Activated CD8-positive, alpha-beta memory T cell treated with anti-CD3 and anti-CD28 coated beads for 1 hour (primary cell): ENCODE data around the gene TRAK1.
A peak's percentile ranks its signal among the peaks of the same experiment; 100 is the strongest.

Experiments used
- DNase-seq, 2 donors: peaks; one replicate each; pipeline ENCODE4 v3.0.0-alpha.2; 2020; ENCODE audit warnings: low read depth in 1 of 2; ENCODE audit errors: extremely low read depth in 1 of 2

The TRAK1 gene

DNA sequence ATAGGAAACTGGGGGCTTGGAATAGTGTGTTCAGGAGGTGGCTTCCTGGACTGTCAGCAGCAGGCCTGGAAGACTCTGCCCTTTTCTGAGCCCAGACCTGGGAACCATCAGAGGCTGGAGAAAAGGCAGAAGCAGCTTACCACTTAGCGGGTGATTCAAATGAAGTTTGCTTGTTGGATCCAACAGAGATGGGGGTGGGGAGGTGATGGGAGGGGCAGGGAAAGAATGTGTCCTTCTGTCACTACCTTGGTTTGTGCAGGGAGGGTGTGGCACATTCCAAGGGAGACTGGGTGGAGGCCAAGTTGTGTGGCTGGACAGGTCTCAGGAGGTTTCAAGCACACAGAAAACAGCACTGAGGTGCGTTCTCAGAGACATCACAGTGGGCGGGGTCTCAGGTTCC, 58.8 kb downstream of the TRAK1 start:
- no peak for DNase-seq

DNA sequence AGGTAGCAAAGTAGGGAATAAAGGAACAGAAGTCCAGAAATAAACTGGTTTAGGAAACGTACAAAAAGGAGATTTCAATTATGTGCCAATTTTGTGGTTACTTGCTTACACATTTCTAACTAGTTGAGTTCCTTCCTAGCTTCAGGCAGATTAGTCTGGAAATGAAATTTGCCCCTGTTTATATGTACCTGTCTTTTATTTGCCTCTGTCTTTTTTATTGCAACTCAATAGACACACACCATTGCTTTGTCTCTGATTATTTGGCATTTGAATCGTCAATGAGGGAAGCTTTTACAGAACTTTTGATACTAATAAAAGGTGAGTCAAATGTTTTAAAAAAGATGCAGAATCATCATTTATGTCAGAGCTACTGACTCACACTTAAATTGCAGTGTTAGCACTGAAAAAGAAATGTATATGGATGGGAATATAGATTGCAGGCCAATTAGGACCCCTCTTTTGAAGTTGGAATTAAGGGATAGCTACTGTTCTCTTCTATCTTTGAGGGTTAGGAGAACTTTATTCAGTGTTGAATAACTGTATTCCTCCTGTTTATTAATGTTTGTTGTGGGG, 60.5 kb downstream of the TRAK1 start:
- DNase-seq = no peak

DNA sequence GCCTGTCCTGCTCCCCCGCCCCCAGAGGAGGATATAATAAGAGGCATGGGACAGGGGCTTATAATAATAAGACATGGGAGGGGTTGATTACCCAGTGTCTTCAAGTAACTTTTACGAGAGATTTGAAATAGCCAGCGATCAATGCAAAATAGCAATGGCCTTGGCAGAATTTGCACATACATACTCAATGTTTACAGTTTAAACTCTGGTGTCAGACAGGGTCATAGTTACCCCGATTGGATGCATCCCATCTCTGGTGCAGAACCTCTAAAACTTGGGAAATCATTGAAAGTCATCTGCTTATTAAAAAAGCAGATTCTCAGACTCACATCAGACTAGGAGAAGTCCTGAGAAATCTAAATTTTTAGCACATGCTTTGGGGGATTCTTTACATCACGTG, 61.0 kb downstream of the TRAK1 start:
- no peak for DNase-seq

DNA sequence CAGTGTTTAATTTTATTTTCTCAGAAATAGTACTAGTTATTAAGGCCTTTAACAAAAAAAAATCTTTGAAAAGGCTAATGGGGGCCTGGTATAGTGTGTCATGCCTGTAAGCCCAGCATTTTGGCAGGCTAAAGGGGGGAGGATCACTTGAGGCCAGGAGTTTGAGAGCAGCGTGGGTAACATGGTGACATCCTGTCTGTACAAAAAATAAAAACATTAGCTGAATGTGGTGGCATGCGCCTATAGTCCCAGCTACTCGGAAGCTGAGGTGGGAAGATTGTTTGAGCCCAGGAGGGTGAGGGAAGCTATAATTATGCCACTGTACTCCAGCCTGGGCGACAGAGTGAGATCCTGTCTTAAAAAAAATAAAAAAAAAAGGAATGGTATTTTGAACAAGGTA, 61.9 kb downstream of the TRAK1 start:
- no peak for DNase-seq

DNA sequence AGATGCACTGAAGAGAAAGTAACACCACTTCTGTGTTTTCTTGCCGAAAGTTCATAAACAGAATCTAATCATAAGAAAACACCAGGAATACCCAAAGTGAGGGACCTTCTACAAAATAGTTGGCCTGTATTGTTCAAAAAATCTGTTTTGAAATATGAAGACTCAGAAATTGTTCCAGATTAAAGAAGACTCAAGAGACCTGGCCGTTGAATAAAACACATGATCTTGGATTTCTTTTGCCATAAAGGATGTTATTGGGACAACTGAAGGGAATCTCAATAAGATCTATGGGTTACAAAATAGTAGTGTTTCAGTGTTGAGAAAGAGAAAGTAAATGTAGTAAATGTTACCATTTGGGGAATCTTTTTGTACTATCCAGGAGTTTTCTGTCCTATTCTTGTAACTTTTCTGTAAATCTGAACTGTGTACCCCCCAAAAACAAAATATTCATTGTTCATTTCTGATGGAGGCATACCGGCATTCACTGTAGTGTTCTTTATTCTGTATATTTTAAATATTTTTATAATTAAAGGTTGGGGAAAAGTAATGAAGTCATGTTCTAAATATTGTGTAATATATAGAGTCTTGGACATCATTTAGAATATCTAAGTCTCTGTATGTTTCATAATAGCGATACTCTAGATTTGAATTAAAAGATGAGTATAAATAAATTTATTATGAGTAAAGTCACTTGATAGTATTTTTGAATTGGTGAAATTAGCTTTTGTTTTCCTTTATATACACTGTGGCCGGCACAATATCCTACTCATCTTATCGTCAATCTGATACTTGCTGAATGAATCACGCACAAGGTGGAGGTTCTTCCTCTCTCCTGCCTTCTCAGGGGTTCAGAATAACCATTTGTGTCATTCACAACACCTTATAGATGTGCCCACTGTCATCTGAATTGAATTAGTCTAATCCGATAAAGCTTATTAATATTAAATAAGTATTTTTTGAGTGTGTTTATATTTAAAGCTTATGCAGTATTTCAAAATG, 66.7 kb downstream of the TRAK1 start:
- DNase-seq = no peak

- no peak for DNase-seq
These were observed 68.0 kb downstream of the TRAK1 start for GRCh38 chr3:42159147-42159546.

- DNase-seq = peak in 1 of 2 donors; percentile 3
These were observed 68.7 kb downstream of the TRAK1 start for GRCh38 chr3:42159706-42160472.

DNA sequence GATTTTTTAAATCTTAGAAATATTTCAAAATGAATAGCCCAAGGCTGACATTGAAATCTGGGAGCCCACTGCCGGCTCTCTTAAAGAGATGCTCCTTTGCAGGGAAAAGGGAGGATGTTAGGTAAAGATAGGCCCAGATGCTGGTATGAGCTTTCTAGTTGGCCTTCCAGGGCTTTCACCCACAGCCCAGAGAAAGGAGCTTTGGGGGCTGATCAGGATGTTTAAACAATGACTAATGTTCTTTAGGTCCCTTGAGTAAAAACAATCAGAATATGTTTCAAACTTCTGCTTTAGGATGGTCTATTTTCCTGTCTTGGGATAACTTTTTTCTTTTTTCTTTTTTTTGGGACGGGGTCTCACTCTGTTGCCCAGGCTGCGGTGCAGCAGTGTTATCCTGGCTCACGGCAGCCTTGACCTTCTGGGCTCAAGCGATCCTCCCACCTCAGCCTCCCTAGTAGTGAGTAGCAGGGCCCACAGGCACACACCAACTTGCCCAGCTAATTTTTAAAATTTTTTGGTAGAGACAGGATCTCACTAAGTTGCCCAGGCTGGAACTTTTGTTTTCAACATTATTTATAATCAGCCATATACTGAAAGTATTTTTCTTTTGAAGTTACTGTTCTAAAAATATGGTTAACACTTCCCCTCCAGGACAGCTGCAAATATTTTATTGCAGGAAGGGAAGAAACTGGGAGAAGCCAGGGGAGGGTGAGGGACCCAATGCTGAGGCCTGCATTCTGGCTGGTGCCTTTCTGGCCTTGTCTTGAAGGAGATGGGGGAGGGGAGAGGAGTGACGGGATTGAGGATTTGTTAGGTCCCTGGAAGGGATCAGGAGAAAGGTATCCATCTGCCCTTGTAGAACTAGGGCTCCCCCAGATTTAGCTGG, 70.1 kb downstream of the TRAK1 start:
- no peak for DNase-seq

- DNase-seq = no peak
These were observed 71.3 kb downstream of the TRAK1 start for GRCh38 chr3:42162462-42162861.

DNA sequence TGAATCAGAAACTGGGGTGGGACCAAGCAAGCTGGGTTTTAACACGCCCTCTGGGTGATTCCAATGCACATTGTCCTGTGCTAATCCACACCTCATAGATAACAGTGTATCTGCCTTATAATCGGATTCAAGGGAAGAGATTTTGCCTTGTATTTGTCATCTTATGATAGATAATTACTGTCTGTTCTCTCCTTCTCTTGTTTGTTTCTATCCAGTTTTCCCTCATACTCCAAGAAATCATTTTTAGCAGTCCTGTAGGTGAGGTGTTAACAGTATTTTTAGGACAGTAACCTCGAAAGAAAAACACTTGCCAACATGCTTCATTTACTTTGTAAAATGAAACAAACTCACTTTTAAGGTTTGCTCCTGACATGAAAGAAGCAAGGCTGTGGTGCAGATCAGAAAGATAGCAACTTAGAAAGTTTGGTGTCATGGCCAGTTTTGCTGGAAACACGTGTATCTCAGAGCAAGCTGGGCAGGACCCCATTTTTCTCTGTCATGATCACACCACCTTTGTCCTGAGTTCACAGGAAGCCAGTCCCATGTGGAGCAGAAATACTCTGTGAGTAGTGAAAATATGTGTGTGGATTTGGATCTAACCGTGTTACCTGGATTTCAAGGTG, 72.6 kb downstream of the TRAK1 start:
- DNase-seq = no peak

DNA sequence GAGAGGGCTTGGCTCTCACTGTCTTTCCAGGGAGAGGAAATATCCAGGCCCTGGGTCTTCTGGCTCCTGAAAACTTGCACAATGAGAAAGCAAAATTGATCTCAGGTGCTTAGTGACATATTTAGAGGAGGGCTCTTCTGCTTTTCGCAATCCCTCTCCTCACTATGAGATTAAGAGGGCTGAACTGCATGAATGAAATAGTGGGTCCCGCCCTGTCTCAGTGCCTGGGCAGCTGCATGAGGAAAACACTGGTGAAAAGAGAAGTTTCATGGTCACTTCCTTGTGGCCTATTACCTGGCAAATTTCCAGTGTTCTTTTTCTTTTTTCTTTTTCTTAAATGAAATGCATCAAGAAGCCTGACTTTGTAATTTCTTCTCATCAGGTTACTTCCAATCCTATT, 73.5 kb downstream of the TRAK1 start:
- DNase-seq = no peak

DNA sequence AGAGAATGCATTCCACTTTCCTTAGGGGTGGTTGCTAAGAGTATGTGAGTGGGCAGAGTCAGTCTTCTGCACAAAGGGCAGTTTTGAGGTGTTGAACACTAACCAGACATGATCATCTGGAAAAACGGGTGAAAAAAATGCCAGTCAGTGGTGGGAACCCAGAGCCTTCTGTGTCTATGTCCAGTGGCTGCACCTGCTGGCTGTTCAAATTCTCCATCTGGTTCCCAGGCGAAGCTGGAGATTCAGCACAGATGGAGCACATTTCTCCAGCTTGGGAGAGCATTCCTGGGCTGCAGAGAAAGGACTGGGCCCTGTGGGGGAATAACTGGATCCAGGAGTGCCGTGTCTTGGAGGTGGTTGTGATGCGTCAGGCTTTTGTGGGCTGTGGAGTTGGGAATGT, 74.1 kb downstream of the TRAK1 start:
- no peak for DNase-seq

DNA sequence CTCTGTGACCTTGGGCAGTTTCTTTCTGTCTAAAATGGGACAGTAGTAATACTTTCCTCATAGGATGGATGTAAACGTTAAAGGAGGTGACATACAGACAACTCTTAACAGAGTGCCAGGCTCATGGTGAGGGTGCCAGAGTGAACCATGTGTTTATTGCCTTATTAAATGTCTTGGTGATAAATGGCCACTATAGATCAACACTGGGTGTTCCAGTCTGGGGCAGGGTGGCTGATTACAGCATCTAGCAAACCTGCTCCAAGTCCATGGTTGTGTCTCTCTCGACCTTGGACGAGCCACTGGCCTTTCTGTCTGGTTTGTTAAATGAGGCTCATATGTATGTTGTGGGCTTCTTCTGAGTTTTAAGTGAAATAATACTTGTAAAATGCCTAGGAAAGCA, 75.1 kb downstream of the TRAK1 start:
- DNase-seq = no peak

DNA sequence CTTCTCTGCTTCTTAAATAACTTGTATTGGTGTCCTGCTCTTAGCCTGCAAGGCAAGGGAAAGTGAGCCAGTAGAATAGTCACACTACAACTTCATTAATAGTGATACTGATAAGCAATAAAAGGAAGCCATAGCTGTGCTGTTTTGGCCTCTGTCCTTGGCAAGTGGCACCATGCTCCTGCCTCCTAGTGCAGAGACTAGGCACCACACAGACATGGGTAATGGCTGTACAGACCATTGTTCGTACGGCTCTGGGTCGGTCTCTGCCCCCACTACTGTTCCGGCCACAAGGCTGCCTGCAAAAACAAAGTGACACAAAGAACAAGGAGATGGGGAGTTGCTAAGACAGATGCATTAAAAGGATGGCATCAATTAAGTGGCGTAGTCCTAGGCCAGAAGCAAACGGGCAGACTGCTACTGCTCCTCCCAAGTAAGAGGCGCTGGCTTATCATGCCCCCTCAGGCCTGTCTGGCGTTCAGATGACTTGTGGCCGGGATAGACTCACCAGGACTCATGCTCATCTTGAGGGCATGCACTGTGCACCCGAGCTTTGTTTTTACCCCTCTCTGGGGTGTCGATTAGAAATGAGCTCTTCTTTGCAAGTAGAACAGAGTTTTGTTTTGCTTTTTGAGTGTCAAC, 75.6 kb downstream of the TRAK1 start:
- no peak for DNase-seq

DNA sequence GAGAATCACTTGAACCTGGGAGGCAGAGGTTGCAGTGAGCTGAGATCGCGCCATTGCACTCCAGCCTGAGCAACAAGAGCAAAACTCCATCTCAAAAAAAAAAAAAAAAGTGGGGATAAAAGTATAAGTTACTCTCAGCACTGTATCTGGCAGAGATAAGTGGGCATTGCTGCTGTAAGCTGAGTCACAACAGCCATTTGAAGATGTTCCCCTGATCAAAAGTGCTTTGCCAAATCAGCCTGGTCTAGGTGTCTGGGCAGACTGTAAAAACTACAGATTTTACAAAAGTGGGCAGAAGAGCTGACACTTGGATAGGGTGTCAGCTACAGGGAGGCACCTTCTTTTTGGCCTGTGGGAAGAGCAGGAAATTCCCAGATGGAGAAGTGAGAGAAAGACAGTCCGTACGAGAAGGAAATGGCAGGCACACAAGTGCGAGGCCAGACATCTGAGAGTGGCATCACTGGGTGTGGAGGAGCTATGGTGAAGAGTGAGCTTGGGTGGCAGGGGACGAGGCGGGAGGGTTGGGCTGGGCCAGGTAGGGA, 78.5 kb downstream of the TRAK1 start:
- DNase-seq = no peak

DNA sequence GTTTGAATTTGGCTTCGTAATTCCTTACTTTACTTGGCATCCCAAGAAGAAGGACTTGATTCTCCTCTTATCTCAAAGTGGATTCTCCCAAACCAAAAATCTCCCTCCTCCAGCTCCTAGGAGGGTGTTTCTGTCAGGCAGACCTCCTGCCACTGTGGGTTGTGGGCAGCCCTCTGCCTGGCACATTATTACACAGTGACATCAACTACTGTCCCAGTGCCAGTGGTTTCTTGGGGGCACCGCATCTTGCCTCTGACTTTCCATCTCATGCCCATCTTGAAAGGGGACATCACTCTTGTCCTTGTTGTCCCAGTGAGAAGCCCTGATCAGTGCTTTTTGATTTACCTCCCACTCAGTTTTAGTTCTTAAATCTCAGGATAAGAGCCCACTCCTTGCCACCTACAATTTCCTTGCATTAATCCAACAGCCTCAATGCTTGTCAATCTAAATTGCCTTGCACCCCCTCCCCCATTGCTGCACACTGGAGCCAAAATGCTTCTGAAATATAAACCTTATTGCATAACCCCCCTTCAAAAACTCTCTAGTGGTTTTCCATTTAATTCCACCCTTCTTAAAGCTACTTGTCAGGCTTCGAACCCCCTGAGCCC, 81.0 kb downstream of the TRAK1 start:
- no peak for DNase-seq

GRCh38 chr3:42173307-42173706, 82.2 kb downstream of the TRAK1 start:
- no peak for DNase-seq

- no peak for DNase-seq
These were observed 83.7 kb downstream of the TRAK1 start for GRCh38 chr3:42174679-42175385.
